AG10803 (cell line): ENCODE measurements around the gene SLC9A3.

ENCODE experiments used
- DNase-seq: peaks from one replicate; pipeline ENCODE4 v3.0.0; 2010; ENCODE audit warnings: low read depth
- H3K4me3 ChIP-seq: 2 replicates; pipeline ENCODE4 v1.5.1; 2011; ENCODE audit warnings: mild to moderate bottlenecking, low read length, control low read depth
- CTCF ChIP-seq: conservative IDR thresholded peaks from 2 replicates; pipeline ENCODE4 v1.5.1; 2011; ENCODE audit warnings: mild to moderate bottlenecking, low read length, control low read depth, inconsistent platforms

Gene SLC9A3

GRCh38 chr5:485946-486491, 38.2 kb downstream of the SLC9A3 start:
- no peak for TF ChIP-seq CTCF
- H3K4me3 ChIP-seq = no peak overlapping the region
- no peak for DNase-seq

GRCh38 chr5:485113-485945, 38.9 kb downstream of the SLC9A3 start:
- no peak overlapping the region for H3K4me3 ChIP-seq
- no peak for DNase-seq

GRCh38 chr5:484556-484955, 39.7 kb downstream of the SLC9A3 start:
- no peak for TF ChIP-seq CTCF
- no peak overlapping the region for H3K4me3 ChIP-seq
- DNase-seq = no peak

More at GRCh38 chr5:485113-485945, 38.9 kb downstream of the SLC9A3 start:
- TF ChIP-seq CTCF = no peak

GRCh38 chr5:483434-484140, 40.7 kb downstream of the SLC9A3 start:
- TF ChIP-seq CTCF = no peak
- no peak overlapping the region for H3K4me3 ChIP-seq
- DNase-seq = no peak

GRCh38 chr5:483011-483410, 41.2 kb downstream of the SLC9A3 start:
- H3K4me3 ChIP-seq = no peak overlapping the region
- no peak for DNase-seq

GRCh38 chr5:482506-482905, 41.7 kb downstream of the SLC9A3 start:
- no peak for TF ChIP-seq CTCF
- H3K4me3 ChIP-seq = no peak overlapping the region

More at GRCh38 chr5:483011-483410, 41.2 kb downstream of the SLC9A3 start:
- no peak for TF ChIP-seq CTCF

More at GRCh38 chr5:482506-482905, 41.7 kb downstream of the SLC9A3 start:
- no peak for DNase-seq
